ENCODE results near the gene ABCA3. TPM values are rescaled to one million over a fixed set of nuclear protein-coding genes. Genes with fewer than 3 reads are reported as not detected.

The ABCA3 gene
- total and polyA plus RNA-seq, 8 donors = 6.8 to 334 (median 12.9) TPM

GRCh38 chr16:2251296-2252111 is 89.0 kb downstream of the ABCA3 start, which contains the start of gene ECI1:
Gene ECI1 (minus strand): TSS chr16:2251587. CDS start chr16:2251566, 21 bp downstream.
- TF ChIP-seq CTCF (IDR thresholded peaks at IDR 0.05) = peak; percentile 48 to 79

DNA sequence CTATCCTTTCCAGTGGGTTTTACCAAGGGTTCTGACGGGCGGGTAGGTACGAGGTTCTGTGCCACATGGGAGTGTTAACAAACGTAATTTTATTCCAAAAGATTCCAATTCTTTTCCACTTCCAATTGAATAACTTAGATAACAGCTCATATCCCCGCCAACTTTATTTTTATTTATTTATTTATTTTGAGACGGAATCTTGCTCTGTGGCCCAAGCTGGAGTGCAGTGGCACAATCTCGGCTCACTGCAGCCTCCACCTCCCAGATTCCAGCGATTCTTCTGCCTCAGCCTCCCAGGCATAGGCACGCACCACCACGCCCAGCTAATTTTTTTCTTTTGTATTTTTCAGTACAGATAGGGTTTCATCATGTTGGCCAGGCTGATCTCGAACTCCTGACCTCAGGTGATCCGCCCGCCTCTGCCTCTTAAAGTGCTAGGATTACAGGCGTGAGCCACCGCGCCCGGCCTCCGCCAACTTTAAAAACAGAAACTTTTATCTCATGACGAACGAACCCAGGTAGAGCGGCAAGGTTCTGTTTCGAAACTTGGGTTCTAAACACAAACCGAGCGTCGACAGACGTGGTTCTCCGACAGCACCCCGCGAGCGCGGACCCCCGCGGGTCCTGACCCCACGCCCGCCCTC is 89.8 kb downstream of the ABCA3 start:
- Histone ChIP-seq H3K36me3 (peaks cover 0 to 52% of the 10 kb centered on the region in 2 donors), H3K27me3 (no peaks in the 10 kb centered on the region), H3K4me3 (peak overlapping the region; percentile 48 to 64), H3K27ac (peak overlapping the region; percentile 77 to 84), H3K4me1 (peaks cover 14 to 32% of the 10 kb centered on the region in 2 donors), H3K9me3 (no peaks in the 10 kb centered on the region)
- intact Hi-C loops (cut with DNase I) = no loop called here
- DNase-seq = no peak
- TF ChIP-seq CTCF (IDR thresholded peaks at IDR 0.05) = no peak
- ATAC-seq = peak; percentile 3

More at GRCh38 chr16:2251296-2252111, 89.0 kb downstream of the ABCA3 start, which contains the start of gene ECI1:
- intact Hi-C loops (cut with DNase I) = no loop called here
- H3K36me3 ChIP-seq = peaks cover 0 to 52% of the 10 kb centered on the region in 2 donors
- peak; percentile 99 for ATAC-seq
- H3K4me1 ChIP-seq = peaks cover 14 to 32% of the 10 kb centered on the region in 2 donors
- no peaks in the 10 kb centered on the region for H3K9me3 ChIP-seq
- DNase-seq = peak; percentile 90 to 100 (median 96)
- H3K27ac ChIP-seq = peak within 1 kb of the TSS; percentile 77 to 84
- no peaks in the 10 kb centered on the region for H3K27me3 ChIP-seq
- peak within 1 kb of the TSS; percentile 48 to 64 for H3K4me3 ChIP-seq

GRCh38 chr16:2246301-2246885 is 94.1 kb downstream of the ABCA3 start:
- Histone ChIP-seq H3K27ac (no peak overlapping the region), H3K4me1 (peaks cover 7 to 24% of the 10 kb centered on the region in 2 donors), H3K27me3 (no peaks in the 10 kb centered on the region), H3K36me3 (peaks cover 0 to 60% of the 10 kb centered on the region in 2 donors), H3K4me3 (no peak overlapping the region), H3K9me3 (no peaks in the 10 kb centered on the region)
- TF ChIP-seq CTCF (IDR thresholded peaks at IDR 0.05) = no peak
- intact Hi-C loops (cut with DNase I) = no loop called here
- ATAC-seq (no peak), DNase-seq (no peak)

GRCh38 chr16:2244926-2245795 is 95.4 kb downstream of the ABCA3 start:
- H3K27me3 ChIP-seq = no peaks in the 10 kb centered on the region
- ATAC-seq = no peak
- H3K4me3 ChIP-seq = no peak overlapping the region
- intact Hi-C loops (cut with DNase I) = no loop called here
- peaks cover under 1 to 16% of the 10 kb centered on the region in 2 donors for H3K4me1 ChIP-seq
- H3K9me3 ChIP-seq = no peaks in the 10 kb centered on the region
- no peak for DNase-seq
- peaks cover 0 to 71% of the 10 kb centered on the region in 2 donors for H3K36me3 ChIP-seq
- no peak overlapping the region for H3K27ac ChIP-seq
- no peak for TF ChIP-seq CTCF (IDR thresholded peaks at IDR 0.05)
